ENCODE results near the gene DYNC2H1. TPM values are rescaled to one million over a fixed set of nuclear protein-coding genes. Genes with fewer than 3 reads are reported as not detected.

The DYNC2H1 gene
- total RNA-seq, 3 donors from 2014 or later = 0.98 to 2.3 (median 1.0) TPM

DNA sequence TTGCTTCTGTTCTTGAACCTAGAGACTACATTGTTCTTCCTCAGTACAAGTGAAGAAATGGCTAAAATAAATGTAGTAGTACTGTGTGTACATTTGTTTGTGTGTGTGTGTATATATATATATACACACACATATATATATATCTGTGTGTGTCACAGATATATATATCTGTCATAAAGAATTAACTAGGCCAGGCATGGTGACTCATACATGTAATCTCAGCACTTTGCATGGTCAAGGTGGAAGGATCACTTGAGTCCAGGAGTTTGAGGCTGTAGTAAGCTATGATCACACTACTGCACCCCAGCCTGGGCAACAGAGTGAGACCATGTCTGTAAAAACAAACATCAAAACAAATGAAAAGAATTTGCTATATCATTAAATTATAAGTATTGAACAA, 164.8 kb downstream of the DYNC2H1 start:
- Mint-ChIP-seq H3K36me3 (ENCODE audit: insufficient read depth) (peaks cover 3% of the 10 kb centered on the region), H3K27me3 (ENCODE audit: low read depth) (no peaks in the 10 kb centered on the region), H3K9me3 (no peaks in the 10 kb centered on the region), H3K4me3 (no peak overlapping the region), H3K4me1 (ENCODE audit: low read depth) (no peaks in the 10 kb centered on the region)
- DNase-seq (no peak), ATAC-seq (no peak)

DNA sequence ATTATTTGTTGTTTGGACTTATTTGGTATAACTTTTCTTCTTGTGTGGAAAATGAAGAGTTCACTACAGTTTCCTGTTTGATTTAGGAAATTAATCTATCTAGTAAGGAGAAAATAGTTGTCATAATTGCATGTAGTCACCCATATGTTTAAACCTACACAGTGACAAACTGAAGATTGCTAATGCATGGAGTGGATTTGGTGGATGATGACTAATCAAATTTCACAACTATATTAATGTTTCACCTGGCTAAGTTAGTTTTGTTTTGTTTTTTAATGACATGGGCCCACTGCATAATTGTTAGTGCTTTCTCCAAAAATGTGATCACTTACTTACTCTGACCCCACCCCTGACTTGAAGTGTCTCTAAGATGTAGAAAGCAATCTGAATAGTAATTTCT, 170.6 kb downstream of the DYNC2H1 start:
- no peak for ATAC-seq
- Mint-ChIP-seq H3K27me3 (ENCODE audit: low read depth) (no peaks in the 10 kb centered on the region), H3K4me3 (no peak overlapping the region), H3K36me3 (ENCODE audit: insufficient read depth) (no peaks in the 10 kb centered on the region), H3K4me1 (ENCODE audit: low read depth) (no peaks in the 10 kb centered on the region), H3K9me3 (no peaks in the 10 kb centered on the region)
- no peak for DNase-seq

DNA sequence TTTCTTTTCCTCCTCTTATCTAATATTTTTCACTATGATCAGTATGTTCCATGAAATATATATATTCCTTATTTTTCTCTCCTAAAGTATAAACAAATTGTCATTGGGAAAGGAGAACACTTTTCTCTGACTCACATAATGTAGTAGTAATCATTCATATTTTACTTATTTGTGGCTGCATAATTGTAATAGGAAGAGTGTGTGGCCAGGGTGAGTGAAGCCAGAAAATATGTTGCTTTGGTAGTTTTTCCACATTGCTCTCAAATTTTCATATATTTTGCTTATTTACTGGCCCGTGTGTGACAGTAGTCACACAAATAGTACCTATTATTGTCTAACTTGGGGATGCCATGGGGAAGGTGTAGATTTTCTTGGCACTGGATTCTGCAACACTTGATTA, 172.1 kb downstream of the DYNC2H1 start:
- no peak for DNase-seq
- no peak for ATAC-seq
- Mint-ChIP-seq H3K36me3 (ENCODE audit: insufficient read depth) (no peaks in the 10 kb centered on the region), H3K27me3 (ENCODE audit: low read depth) (no peaks in the 10 kb centered on the region), H3K4me3 (no peak overlapping the region), H3K9me3 (no peaks in the 10 kb centered on the region), H3K4me1 (ENCODE audit: low read depth) (no peaks in the 10 kb centered on the region)

GRCh38 chr11:103284260-103284659, 175.0 kb downstream of the DYNC2H1 start:
- Mint-ChIP-seq H3K4me1 (ENCODE audit: low read depth) (no peaks in the 10 kb centered on the region), H3K4me3 (no peak overlapping the region), H3K36me3 (ENCODE audit: insufficient read depth) (peaks cover 9% of the 10 kb centered on the region), H3K27me3 (ENCODE audit: low read depth) (no peaks in the 10 kb centered on the region), H3K9me3 (no peaks in the 10 kb centered on the region)
- no peak for ATAC-seq
- DNase-seq = no peak

GRCh38 chr11:103294516-103294915, 185.3 kb downstream of the DYNC2H1 start:
- H3K27me3 Mint-ChIP-seq (ENCODE audit: low read depth) = no peaks in the 10 kb centered on the region
- H3K4me3 Mint-ChIP-seq = no peak overlapping the region
- ATAC-seq (no peak), DNase-seq (no peak)
- peaks cover 51% of the 10 kb centered on the region for H3K9me3 Mint-ChIP-seq
- H3K4me1 Mint-ChIP-seq (ENCODE audit: low read depth) = no peaks in the 10 kb centered on the region
- H3K36me3 Mint-ChIP-seq (ENCODE audit: insufficient read depth) = peaks cover 11% of the 10 kb centered on the region

- Mint-ChIP-seq H3K27me3 (ENCODE audit: low read depth) (no peaks in the 10 kb centered on the region), H3K4me3 (no peak overlapping the region), H3K4me1 (ENCODE audit: low read depth) (no peaks in the 10 kb centered on the region), H3K9me3 (peaks cover 51% of the 10 kb centered on the region), H3K36me3 (ENCODE audit: insufficient read depth) (peaks cover 10% of the 10 kb centered on the region)
- DNase-seq = no peak
- ATAC-seq = no peak
Observed at GRCh38 chr11:103295704-103296103, 186.5 kb downstream of the DYNC2H1 start.

- Mint-ChIP-seq H3K4me1 (ENCODE audit: low read depth) (no peaks in the 10 kb centered on the region), H3K9me3 (peaks cover 38% of the 10 kb centered on the region), H3K27me3 (ENCODE audit: low read depth) (no peaks in the 10 kb centered on the region), H3K4me3 (no peak overlapping the region), H3K36me3 (ENCODE audit: insufficient read depth) (peaks cover 10% of the 10 kb centered on the region)
- ATAC-seq (no peak), DNase-seq (no peak)
Observed at GRCh38 chr11:103297900-103298299, 188.7 kb downstream of the DYNC2H1 start.

DNA sequence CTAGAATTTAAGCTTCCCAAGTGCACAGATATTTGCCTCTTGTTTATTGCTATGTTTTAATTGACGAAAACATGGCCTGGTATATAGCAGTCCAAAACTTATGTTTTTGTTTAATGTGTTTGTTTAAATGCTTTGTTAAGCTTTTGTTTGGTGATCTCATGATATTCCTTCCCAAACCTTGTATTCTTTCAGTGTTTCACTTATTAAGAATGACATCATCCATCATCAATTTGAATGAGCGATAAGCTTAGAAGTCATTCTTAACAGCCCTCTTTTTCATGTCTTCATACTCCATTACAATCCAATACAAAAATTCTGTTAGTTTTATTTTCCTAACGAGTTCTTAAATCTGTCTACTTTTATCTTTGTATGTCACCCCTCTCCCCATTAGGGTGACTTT, 206.0 kb downstream of the DYNC2H1 start:
- Mint-ChIP-seq H3K9me3 (no peaks in the 10 kb centered on the region), H3K4me1 (ENCODE audit: low read depth) (no peaks in the 10 kb centered on the region), H3K36me3 (ENCODE audit: insufficient read depth) (peaks cover 1% of the 10 kb centered on the region), H3K4me3 (no peak overlapping the region), H3K27me3 (ENCODE audit: low read depth) (no peaks in the 10 kb centered on the region)
- no peak for DNase-seq
- ATAC-seq = no peak

DNA sequence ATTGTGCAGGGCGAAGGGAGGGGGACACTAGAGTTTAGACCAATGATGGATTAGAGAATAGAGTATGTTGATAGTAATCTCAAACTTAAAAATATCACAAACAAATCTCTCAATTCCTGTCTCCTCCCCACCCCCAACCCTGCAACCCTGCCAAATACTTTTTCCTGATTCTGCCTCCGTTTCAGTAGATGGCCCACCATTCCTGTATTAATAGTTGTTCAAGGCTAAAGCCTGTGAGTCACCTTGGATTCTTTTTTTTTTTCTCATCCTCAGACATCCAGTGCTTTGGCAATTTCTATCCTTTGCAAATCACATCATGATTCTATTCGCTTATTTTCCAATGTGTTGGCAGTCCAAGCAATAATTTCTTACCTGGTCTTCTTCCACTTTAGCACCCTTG, 207.9 kb downstream of the DYNC2H1 start:
- Mint-ChIP-seq H3K4me1 (ENCODE audit: low read depth) (no peaks in the 10 kb centered on the region), H3K36me3 (ENCODE audit: insufficient read depth) (peaks cover 1% of the 10 kb centered on the region), H3K4me3 (no peak overlapping the region), H3K9me3 (no peaks in the 10 kb centered on the region), H3K27me3 (ENCODE audit: low read depth) (no peaks in the 10 kb centered on the region)
- ATAC-seq (no peak), DNase-seq (no peak)

GRCh38 chr11:103322821-103323220, 213.6 kb downstream of the DYNC2H1 start:
- DNase-seq (no peak), ATAC-seq (no peak)
- H3K9me3 Mint-ChIP-seq = no peaks in the 10 kb centered on the region
- H3K4me1 Mint-ChIP-seq (ENCODE audit: low read depth) = peaks cover 8% of the 10 kb centered on the region
- H3K27me3 Mint-ChIP-seq (ENCODE audit: low read depth) = no peaks in the 10 kb centered on the region
- peaks cover 6% of the 10 kb centered on the region for H3K36me3 Mint-ChIP-seq (ENCODE audit: insufficient read depth)
- no peak overlapping the region for H3K4me3 Mint-ChIP-seq

GRCh38 chr11:103325686-103326069, 216.5 kb downstream of the DYNC2H1 start:
- peaks cover 6% of the 10 kb centered on the region for H3K36me3 Mint-ChIP-seq (ENCODE audit: insufficient read depth)
- ATAC-seq = no peak
- peaks cover 8% of the 10 kb centered on the region for H3K4me1 Mint-ChIP-seq (ENCODE audit: low read depth)
- no peak for DNase-seq
- peaks cover 2% of the 10 kb centered on the region for H3K27me3 Mint-ChIP-seq (ENCODE audit: low read depth)
- H3K9me3 Mint-ChIP-seq = no peaks in the 10 kb centered on the region
- no peak overlapping the region for H3K4me3 Mint-ChIP-seq

DNA sequence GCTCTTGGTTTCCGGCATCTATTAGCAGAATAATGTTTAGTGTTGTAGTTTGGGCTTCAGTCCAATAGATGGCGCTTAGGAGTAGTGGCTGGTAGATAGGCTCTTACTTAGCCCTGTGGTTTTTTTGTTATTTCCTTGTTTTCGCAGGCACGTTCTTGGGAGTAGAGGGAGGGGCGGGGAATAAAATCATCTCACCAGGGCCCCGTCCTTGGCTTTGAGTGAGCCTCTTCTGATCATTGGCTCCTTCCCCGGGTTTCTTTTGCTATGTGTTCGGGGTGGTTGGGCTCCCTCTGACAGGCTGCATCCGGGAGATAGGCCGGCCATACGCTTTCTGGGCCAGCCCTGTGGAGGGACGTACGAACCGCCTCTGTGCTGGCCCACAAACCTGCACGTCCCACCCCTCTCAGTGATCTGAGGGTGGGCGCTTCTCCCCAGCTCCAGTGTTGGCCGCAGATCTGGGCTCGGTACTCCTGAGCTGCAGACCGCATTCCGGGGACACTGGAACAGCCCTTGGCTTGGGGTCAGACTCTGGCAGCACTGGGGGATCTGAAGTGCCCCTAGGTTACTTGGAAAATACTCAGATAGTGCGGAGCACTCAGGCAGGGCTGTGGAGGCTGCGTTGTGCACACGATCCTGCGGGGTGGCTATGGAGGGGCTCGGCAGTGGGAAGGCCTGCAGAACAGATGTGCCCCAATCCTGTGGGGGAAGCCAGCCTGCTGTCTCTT, 217.0 kb downstream of the DYNC2H1 start:
- DNase-seq (no peak), ATAC-seq (peak; percentile 51 to 52)
- Mint-ChIP-seq H3K4me3 (no peak overlapping the region), H3K36me3 (ENCODE audit: insufficient read depth) (peaks cover 6% of the 10 kb centered on the region), H3K4me1 (ENCODE audit: low read depth) (peaks cover 8% of the 10 kb centered on the region), H3K27me3 (ENCODE audit: low read depth) (peaks cover 3% of the 10 kb centered on the region), H3K9me3 (no peaks in the 10 kb centered on the region)

DNA sequence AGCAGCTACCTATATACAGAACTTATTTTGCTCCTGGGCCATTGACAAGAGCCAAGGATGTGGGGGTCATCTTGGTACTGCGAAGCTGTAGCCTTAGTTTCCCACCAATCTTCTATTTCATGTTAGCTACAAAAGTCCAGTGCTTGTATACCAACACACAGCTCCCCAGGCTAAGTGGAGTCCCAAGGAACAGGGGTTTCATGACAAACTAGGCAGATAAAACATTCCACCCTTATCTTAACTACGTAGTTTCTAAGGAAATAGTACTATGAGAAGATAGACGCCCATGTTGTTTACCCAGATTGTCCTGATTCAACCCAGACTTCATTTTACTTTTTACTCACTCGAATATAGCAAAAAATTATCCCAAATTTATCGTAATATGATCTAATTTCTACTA, 218.5 kb downstream of the DYNC2H1 start:
- ATAC-seq (no peak), DNase-seq (no peak)
- peaks cover 12% of the 10 kb centered on the region for H3K4me1 Mint-ChIP-seq (ENCODE audit: low read depth)
- no peaks in the 10 kb centered on the region for H3K9me3 Mint-ChIP-seq
- peaks cover 6% of the 10 kb centered on the region for H3K36me3 Mint-ChIP-seq (ENCODE audit: insufficient read depth)
- peaks cover 3% of the 10 kb centered on the region for H3K27me3 Mint-ChIP-seq (ENCODE audit: low read depth)
- H3K4me3 Mint-ChIP-seq = no peak overlapping the region

DNA sequence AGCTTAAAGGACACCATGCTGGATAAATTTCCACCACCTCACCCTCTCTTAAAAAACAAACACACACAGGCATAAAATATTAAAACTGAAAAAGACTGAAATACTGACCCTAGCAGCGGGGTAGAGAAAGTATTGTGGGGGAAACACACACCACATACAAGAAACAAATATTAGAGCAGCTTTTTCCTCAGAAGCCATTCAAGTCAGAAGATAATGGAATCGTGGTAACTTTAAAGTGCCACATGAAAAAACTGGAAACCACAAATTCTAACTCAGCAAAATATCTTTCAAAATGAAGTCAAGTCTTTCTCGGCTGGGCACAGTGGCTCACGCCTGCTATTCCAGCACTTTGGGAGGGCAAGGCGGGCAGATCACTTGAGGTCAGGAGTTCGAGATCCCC, 223.2 kb downstream of the DYNC2H1 start:
- DNase-seq (no peak), ATAC-seq (no peak)
- Mint-ChIP-seq H3K9me3 (no peaks in the 10 kb centered on the region), H3K27me3 (ENCODE audit: low read depth) (peaks cover 3% of the 10 kb centered on the region), H3K4me1 (ENCODE audit: low read depth) (peaks cover 4% of the 10 kb centered on the region), H3K4me3 (no peak overlapping the region), H3K36me3 (ENCODE audit: insufficient read depth) (no peaks in the 10 kb centered on the region)

DNA sequence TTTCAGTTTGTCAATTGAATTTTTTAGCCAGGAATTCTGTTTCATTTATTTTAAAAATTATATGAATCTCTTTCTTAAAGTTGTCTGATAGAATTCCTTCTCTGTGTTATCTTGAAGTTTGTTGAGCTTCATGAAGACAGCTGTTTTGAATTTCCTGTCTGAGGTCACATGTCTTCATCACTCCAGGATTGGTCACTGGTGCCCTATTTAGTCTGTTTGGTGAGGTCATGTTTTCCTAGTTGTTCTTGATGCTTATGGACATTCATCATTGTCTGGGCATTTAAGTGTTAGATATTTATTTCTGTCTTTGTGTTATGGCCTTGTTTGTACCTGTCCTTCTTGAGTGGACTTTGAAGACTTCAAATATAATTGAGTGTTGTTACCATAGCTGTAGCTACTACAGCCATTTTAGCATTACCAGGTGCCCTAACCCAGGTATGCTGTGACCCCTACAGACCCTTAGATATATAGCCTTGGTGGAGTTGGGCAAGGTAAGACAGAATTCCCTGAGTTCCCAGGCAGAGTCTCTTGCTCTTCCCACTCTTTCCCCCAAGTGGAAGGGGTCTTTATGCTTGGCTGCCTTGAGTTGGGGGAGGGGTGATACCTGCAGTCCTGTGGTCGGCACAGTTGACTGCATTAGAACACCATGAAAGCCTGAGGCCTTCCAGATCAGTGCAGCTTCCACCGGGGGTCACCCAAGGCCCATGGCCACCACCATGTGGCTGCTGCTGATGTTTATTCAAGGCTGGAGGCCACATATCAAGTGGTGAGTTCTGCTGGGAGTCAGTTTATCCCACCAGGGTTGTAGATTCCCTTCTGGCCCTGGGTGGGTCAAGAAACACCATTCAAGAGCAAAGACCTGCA, 229.6 kb downstream of the DYNC2H1 start:
- Mint-ChIP-seq H3K9me3 (no peaks in the 10 kb centered on the region), H3K36me3 (ENCODE audit: insufficient read depth) (peaks cover 1% of the 10 kb centered on the region), H3K4me3 (no peak overlapping the region), H3K4me1 (ENCODE audit: low read depth) (no peaks in the 10 kb centered on the region), H3K27me3 (ENCODE audit: low read depth) (no peaks in the 10 kb centered on the region)
- no peak for ATAC-seq
- DNase-seq = no peak

Measured in activated T-cell treated with anti-CD3 and anti-CD28 coated beads, Interleukin-2, amount 50 U/mL, for 4 hours (primary cell).